ENCODE data around the gene COL6A2.
"Not testable (repeated sequence)": the region's sequence is repeated elsewhere in the genome, so short reads cannot be mapped to it uniquely, and the experiment has no call there.

The COL6A2 gene

GRCh38 chr21:46061518-46061917, 36.4 kb upstream of the COL6A2 start:
- no peak for DNase-seq

- DNase-seq = no peak
Observed at GRCh38 chr21:46061950-46062349, 36.0 kb upstream of the COL6A2 start.

- no peak for DNase-seq
Observed at GRCh38 chr21:46062471-46063211, 35.3 kb upstream of the COL6A2 start.

GRCh38 chr21:46063227-46063626, 34.7 kb upstream of the COL6A2 start:
- no peak for DNase-seq

GRCh38 chr21:46063734-46064680, 33.9 kb upstream of the COL6A2 start:
- DNase-seq = no peak

GRCh38 chr21:46064870-46065214, 33.1 kb upstream of the COL6A2 start:
- DNase-seq = no peak

GRCh38 chr21:46065215-46065913, 32.5 kb upstream of the COL6A2 start:
- DNase-seq = no peak

GRCh38 chr21:46065914-46066551, 31.9 kb upstream of the COL6A2 start:
- no peak for DNase-seq

GRCh38 chr21:46066591-46067331, 31.2 kb upstream of the COL6A2 start:
- no peak for DNase-seq

GRCh38 chr21:46067505-46068201, 30.3 kb upstream of the COL6A2 start:
- DNase-seq = no peak

- DNase-seq = no peak
Observed at GRCh38 chr21:46068516-46069079, 29.3 kb upstream of the COL6A2 start.

GRCh38 chr21:46069166-46069565, 28.7 kb upstream of the COL6A2 start:
- DNase-seq = no peak

GRCh38 chr21:46069719-46070279, 28.1 kb upstream of the COL6A2 start:
- no peak for DNase-seq

GRCh38 chr21:46071082-46071481, 26.8 kb upstream of the COL6A2 start:
- no peak for DNase-seq

GRCh38 chr21:46076724-46077123, 21.2 kb upstream of the COL6A2 start:
- not testable (repeated sequence) for DNase-seq

GRCh38 chr21:46077674-46078101, 20.2 kb upstream of the COL6A2 start:
- no peak for DNase-seq

GRCh38 chr21:46078322-46078977, 19.5 kb upstream of the COL6A2 start:
- DNase-seq = no peak

GRCh38 chr21:46078978-46079351, 18.9 kb upstream of the COL6A2 start:
- DNase-seq = no peak

- DNase-seq = no peak
Observed at GRCh38 chr21:46079352-46080170, 18.4 kb upstream of the COL6A2 start.
